Psoas muscle (tissue), 8 donors: ENCODE results near the gene LSG1. TPM values are rescaled to one million over a fixed set of nuclear protein-coding genes. Genes with fewer than 3 reads are reported as not detected.

Experiments
- ATAC-seq, 4 donors: fragments of 200-7000 bp; cut with Tn5 transposase; one replicate each; pipeline ENCODE4 v1.9.1; 2020; ENCODE audit warnings: moderate library complexity in 3 of 4, mild to moderate bottlenecking in 2 of 4
- DNase-seq, 2 donors: peaks; one replicate each; pipeline ENCODE4 v3.0.0-alpha.2; 2020
- H3K27ac ChIP-seq: fragments of 200-600 bp; one replicate; pipeline ENCODE4 v1.8.0; 2022
- H3K27me3 ChIP-seq, 3 donors: fragments of 200-600 bp in 1 of 3; one replicate each; pipeline versions ENCODE4 v1.6.1 to v1.8.0; 2013 to 2022; ENCODE audit warnings: low read length in 2 of 3, mild to moderate bottlenecking in 2 of 3, moderate library complexity in 1 of 3; ENCODE audit not compliant: insufficient read depth in 3 of 3
- H3K36me3 ChIP-seq, 2 donors: fragments of 200-600 bp in 1 of 2; one replicate each; pipeline versions ENCODE4 v1.6.1 to v1.8.0; 2013 to 2022; ENCODE audit warnings: low read depth in 1 of 2, mild to moderate bottlenecking in 1 of 2, moderate library complexity in 1 of 2; ENCODE audit not compliant: insufficient read depth in 1 of 2
- H3K4me1 ChIP-seq: fragments of 200-600 bp; one replicate; pipeline ENCODE4 v1.8.0; 2022
- H3K4me3 ChIP-seq: fragments of 200-600 bp; one replicate; pipeline ENCODE4 v1.8.0; 2022; ENCODE audit warnings: mild to moderate bottlenecking
- H3K9me3 ChIP-seq: fragments of 200-600 bp; one replicate; pipeline ENCODE4 v1.8.0; 2022
- WGBS, 3 donors: extraction: QIAGEN DNeasy Blood & Tissue Kit; methylation state at CpG; one replicate each; pipeline versions ENCODE4 v1.1.6 to v1.1.7; 2013; 5-methylcytosine and 5-hydroxymethylcytosine counted together
- intact Hi-C, 2 donors: fragments of 100-400 bp; cut with DNase I; formaldehyde crosslinking; loops; one replicate each; pipeline versions ENCODE4 v1.11.0 to v1.14.2; 2022
- polyA plus RNA-seq, 3 donors: library from polyadenylated mRNA; stranded (reverse); fragments of 200-250 nt; gene quantifications; one replicate each; pipeline ENCODE4 v1.2.3, GENCODE V29; 2013
- total RNA-seq, 4 donors: library from RNA; stranded (reverse); fragmentation: NEBNext Ultra II Directional in 2 of 4; extraction: Animal tissue kit (Norgen Biotek cat#: 25700) in 2 of 4; gene quantifications; one replicate each; pipeline versions ENCODE4 v1.2.1 to v1.2.4, GENCODE V29; 2021 to 2023
- TF ChIP-seq, protein P1 (sequence below): fragments of 200-600 bp; IDR thresholded peaks from one replicate; pipeline ENCODE4 v1.8.0; 2022; ENCODE audit warnings: antibody characterized with exemption
- donor health status: healthy with polysubstance abuse.
- donor health status: DM: no; HTN: no; CAD: no; lungs with moderate emphysema.
- donor health status: Bipolar disorder and iron deficiency.
- donor health status: healthy.
- donor health status: DM: yes; HTN: yes; CAD: no.
- donor health status: DM: no; HTN: no; CAD: no.
- donor health status: DM: no; HTN: no; CAD: no.
- donor health status: DM: yes; HTN: yes; CAD: no.

The LSG1 gene
- total and polyA plus RNA-seq, 7 donors: 22.8 to 46.8 (median 29.5) TPM

DNA sequence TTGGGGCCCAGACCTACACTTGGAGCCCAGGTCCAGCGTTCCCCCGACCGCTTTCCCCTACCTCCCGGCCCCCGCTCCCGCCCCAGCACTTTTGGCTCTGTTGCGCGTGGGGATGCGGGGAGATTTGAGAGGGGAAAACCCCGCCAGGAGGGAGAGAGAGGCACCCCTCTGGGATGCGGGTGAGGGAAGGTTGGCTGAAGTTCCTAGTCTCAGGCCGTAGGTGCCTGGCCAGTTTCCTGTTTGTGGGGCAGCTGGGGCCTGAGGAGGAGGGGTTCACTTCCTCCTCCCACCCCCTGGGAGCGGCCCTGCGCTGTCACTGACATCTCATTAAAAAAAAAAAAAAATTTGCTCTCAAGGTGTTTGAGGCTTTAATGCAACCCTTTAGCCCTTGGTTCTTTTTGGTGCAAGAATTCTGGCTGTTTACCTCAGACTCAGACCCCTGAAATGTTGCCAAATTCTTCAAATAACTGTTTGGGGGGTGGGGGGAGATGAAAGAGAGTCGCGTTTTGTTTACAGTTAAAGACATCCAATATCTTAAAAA is 16.3 kb upstream of the LSG1 start:
- 32 to 41% (median 32%) methylated on average over 16 of the region's 16 CpGs for WGBS, 3 donors
- DNase-seq (peak; percentile 41 to 66), ATAC-seq (no peak)
- Histone ChIP-seq H3K4me3 (peak overlapping the region; percentile 79), H3K27ac (peak overlapping the region; percentile 69), H3K36me3 (no peaks in the 10 kb centered on the region), H3K27me3 (no peaks in the 10 kb centered on the region), H3K9me3 (no peaks in the 10 kb centered on the region), H3K4me1 (peaks cover 27% of the 10 kb centered on the region)
- intact Hi-C loops: loop anchor here (5.0 to 10.0 kb wide), 3 partner anchors 84 to 244 kb away; no protein-coding TSS in a partner anchor
- TF ChIP-seq, protein P1, sequence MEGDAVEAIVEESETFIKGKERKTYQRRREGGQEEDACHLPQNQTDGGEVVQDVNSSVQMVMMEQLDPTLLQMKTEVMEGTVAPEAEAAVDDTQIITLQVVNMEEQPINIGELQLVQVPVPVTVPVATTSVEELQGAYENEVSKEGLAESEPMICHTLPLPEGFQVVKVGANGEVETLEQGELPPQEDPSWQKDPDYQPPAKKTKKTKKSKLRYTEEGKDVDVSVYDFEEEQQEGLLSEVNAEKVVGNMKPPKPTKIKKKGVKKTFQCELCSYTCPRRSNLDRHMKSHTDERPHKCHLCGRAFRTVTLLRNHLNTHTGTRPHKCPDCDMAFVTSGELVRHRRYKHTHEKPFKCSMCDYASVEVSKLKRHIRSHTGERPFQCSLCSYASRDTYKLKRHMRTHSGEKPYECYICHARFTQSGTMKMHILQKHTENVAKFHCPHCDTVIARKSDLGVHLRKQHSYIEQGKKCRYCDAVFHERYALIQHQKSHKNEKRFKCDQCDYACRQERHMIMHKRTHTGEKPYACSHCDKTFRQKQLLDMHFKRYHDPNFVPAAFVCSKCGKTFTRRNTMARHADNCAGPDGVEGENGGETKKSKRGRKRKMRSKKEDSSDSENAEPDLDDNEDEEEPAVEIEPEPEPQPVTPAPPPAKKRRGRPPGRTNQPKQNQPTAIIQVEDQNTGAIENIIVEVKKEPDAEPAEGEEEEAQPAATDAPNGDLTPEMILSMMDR: no peak

- Histone ChIP-seq H3K27me3 (no peaks in the 10 kb centered on the region), H3K27ac (peak overlapping the region; percentile 69), H3K9me3 (no peaks in the 10 kb centered on the region), H3K4me1 (peaks cover 32% of the 10 kb centered on the region), H3K4me3 (peak overlapping the region; percentile 79), H3K36me3 (no peaks in the 10 kb centered on the region)
- intact Hi-C loops: loop anchor here (5.0 to 10.0 kb wide), 3 partner anchors 85 to 245 kb away; no protein-coding TSS in a partner anchor
- ATAC-seq (peak; percentile 3 to 60 (median 52)), DNase-seq (peak; percentile 80 to 83)
- WGBS, 3 donors: 10 to 15% (median 15%) methylated on average over 34 to 57 of the region's 57 CpGs
- TF ChIP-seq, protein P1: peak; percentile 26
These were observed 15.7 kb upstream of the LSG1 start for GRCh38 chr3:194687638-194688199.

DNA sequence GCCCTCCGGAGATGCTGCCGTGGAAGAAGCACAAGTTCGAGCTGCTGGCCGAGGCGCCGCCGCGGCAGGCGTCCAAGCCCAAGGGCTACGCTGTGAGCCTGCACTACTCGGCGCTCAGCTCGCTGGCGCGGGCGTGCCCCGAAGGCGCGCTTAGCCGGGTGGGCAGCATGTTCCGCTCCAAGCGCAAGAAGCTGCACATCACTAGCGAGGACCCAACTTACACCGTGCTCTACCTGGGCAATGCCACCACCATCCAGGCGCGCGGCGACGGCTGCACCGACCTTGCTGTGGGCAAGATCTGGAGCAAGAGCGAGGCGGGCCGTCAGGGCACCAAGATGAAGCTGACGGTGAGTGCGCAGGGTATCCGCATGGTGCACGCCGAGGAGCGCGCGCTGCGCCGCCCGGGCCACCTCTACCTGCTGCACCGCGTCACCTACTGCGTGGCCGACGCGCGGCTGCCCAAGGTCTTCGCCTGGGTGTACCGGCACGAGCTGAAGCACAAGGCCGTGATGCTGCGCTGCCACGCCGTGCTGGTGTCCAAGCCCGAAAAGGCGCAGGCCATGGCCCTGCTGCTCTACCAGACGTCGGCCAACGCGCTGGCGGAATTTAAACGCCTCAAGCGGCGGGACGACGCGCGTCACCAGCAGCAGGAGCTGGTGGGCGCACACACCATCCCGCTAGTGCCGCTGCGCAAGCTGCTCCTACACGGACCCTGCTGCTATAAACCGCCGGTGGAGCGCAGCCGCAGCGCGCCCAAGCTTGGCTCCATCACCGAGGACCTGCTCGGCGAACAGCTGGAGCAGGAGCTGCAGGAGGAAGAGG is 15.0 kb upstream of the LSG1 start:
- WGBS, 3 donors: 4 to 5% (median 5%) methylated on average over 74 to 86 of the region's 86 CpGs
- peak; percentile 58 to 80 for DNase-seq
- ATAC-seq: peak; percentile 11 to 53 (median 42)

GRCh38 chr3:194686414-194686815 is 14.4 kb upstream of the LSG1 start:
- H3K27me3 ChIP-seq: no peaks in the 10 kb centered on the region
- H3K36me3 ChIP-seq: no peaks in the 10 kb centered on the region
- H3K4me1 ChIP-seq: peaks cover 29% of the 10 kb centered on the region
- intact Hi-C loops: loop anchor here (5.0 to 10.0 kb wide), 3 partner anchors 86 to 246 kb away; no protein-coding TSS in a partner anchor
- no peaks in the 10 kb centered on the region for H3K9me3 ChIP-seq
- no peak for DNase-seq
- TF ChIP-seq, protein P1: no peak
- peak overlapping the region; percentile 79 for H3K4me3 ChIP-seq
- no peak for ATAC-seq
- WGBS, 3 donors: 0 to 1% (median 0%) methylated on average over 29 of the region's 29 CpGs
- peak overlapping the region; percentile 74 for H3K27ac ChIP-seq

More for the DNA sequence above, 15.0 kb upstream of the LSG1 start:
- intact Hi-C loops: loop anchor here (5.0 to 10.0 kb wide), 3 partner anchors 85 to 245 kb away; no protein-coding TSS in a partner anchor
- Histone ChIP-seq H3K36me3 (no peaks in the 10 kb centered on the region), H3K4me3 (peak overlapping the region; percentile 79), H3K27ac (peak overlapping the region; percentile 74), H3K9me3 (no peaks in the 10 kb centered on the region), H3K27me3 (no peaks in the 10 kb centered on the region), H3K4me1 (peaks cover 36% of the 10 kb centered on the region)
- TF ChIP-seq, protein P1: no peak
